ENCODE data around the gene NCF4.
A peak's percentile ranks its signal among the peaks of the same experiment; 100 is the strongest.

Gene NCF4

DNA sequence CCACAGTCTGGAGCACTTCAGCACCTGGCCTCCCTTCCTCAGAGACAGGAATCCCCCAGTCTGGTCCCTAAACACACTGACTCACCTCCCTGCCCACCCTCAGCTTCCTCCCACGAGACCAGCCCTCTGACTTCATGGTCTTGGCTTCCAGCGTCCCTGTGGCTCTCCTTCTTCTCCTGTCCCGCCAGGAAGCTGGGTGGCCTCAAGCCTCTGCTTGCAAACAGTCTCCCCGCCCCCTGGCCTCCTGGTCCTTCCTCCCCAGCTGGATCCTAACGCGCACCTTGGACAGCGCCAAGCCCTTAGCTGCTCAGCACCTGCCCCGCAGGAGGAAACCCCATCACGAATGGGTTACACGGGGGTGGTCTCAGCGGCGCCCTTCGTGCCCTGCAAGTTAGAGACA, 4.5 kb downstream of the NCF4 start:
- DNase-seq, result no peak

- no peak for DNase-seq
These were observed 6.9 kb downstream of the NCF4 start for GRCh38 chr22:36867695-36868094.

- DNase-seq, result no peak
These were observed 7.9 kb downstream of the NCF4 start for GRCh38 chr22:36868546-36869181.

DNA sequence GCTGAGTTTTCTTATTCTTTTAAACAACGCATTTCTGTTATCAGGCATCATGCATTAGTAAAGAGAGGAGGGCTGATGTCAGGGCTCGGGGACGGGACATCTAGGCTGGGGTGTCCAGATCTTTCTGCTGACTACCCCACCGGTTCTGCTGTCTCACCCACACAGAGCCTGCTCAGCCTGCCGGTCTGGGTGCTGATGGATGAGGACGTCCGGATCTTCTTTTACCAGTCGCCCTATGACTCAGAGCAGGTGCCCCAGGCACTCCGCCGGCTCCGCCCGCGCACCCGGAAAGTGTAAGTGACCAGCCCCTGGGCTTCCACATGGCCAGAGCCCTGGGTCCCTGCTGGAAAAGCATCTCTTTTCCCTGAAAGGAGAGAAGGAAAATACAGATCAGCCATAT, 9.4 kb downstream of the NCF4 start:
- DNase-seq, result no peak

- DNase-seq, result no peak
These were observed 10.9 kb downstream of the NCF4 start for GRCh38 chr22:36871669-36872081.

- no peak for DNase-seq
These were observed 11.3 kb downstream of the NCF4 start for GRCh38 chr22:36872084-36872483.

GRCh38 chr22:36872866-36873498, 12.2 kb downstream of the NCF4 start:
- no peak for DNase-seq

GRCh38 chr22:36873614-36874308, 13.0 kb downstream of the NCF4 start:
- DNase-seq, result peak; percentile 56

DNA sequence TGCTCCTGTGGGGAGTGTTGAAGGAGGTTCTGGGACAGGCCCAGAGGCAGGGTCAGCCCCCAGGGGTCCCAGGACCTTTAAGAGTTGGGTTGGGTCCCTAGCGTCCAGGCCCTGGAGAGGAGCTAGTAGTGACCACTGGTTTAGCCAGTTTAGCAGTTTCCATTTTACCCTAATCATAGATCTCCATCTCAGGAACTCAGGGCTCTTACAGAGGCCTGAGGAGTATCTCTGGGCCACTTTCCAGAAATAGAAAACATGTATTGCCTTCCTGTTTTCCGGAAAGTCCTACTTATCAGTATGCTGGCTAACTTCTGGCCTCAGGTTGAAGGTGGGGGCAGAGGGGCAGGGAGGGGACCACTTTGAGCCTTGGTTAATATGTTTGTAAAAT, 13.5 kb downstream of the NCF4 start:
- no peak for DNase-seq

GRCh38 chr22:36874736-36875135, 13.9 kb downstream of the NCF4 start:
- no peak for DNase-seq

DNA sequence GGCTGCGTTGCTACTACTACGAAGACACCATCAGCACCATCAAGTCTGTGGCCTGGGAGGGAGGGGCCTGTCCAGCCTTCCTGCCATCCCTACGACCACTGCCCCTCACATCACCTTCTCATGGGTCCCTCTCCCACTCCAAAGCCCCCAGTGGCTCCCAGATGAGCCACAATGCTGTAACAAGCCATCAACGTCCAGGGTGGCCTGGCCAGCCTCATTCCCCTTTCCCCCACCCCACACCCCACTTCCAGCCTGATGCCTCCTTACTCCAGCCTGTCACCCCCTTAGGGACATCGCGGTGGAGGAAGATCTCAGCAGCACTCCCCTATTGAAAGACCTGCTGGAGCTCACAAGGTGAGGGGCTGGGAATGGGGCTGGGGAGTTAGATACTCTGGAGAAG, 14.9 kb downstream of the NCF4 start:
- no peak for DNase-seq

DNA sequence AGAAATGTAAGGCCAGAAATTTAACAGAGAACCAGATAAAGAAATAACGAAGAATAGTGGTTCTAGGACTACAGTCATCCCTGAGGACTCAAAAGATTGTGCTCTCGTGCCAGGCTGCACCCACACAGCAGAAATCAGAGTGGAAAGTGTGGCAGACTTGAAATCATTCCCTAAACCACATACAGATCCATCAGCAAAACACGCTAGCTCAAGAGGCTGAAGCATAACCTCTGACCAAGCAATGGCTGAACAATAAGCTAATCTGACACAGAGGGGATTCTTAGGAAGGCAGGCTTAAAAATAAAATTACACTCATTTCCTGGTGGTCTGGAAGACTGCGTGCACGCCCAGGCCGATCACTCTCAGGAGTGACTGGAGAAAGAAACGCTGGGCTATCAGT, 19.0 kb downstream of the NCF4 start:
- DNase-seq, result no peak

DNA sequence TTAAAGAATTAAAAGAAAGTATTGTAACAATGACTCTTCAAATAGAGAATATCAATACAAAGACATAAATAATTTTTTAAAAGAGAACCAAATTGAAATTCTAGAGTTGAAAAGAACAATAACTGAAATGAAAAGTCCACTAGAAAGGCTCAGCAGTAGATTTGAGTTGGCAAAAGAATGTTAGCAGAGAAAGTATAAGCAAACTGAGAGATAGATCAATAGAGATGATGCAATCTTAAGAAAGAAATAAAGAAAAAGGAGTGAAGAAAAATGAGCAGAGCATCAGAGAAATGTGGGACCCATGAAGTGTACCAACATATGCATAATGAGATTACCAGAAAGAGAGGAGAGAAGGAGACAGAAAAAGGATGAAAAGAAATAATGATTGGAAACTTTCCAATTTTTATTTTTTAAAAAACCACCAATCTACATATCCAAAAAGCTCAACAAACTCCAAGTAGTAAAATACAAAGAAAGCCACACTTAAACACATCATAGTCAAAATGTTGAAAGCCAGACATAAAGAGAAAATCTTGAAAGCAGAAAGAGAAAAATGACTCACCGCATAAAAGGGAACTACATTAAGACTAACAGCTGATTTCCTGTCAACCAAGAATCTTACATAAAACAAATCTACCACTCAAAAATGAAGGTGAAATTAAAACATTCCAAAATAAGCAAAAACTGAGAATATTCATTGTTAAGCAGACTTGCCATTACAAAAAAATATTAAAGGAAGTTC, 20.9 kb downstream of the NCF4 start:
- DNase-seq, result no peak

- no peak for DNase-seq
These were observed 23.7 kb downstream of the NCF4 start for GRCh38 chr22:36884349-36885158.

DNA sequence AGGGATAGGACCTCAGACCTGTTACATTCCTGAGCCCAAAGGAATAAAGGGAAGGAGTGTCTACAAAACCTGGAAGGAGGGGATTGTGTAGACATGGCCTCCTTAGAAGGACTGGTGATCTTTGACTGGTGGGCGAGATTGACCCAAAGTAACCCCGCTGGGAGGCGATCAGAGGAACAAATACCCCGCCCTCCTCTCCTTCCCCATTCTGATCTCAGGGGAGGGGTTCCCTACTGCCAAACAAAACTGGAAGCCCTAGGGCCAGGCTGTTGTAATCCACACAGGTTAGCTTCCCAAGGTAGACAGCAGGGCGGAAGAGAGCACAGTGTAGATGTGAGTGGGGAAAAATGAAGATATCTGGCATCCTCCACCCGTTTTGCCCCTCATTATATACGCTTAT, 24.7 kb downstream of the NCF4 start:
- DNase-seq, result no peak

DNA sequence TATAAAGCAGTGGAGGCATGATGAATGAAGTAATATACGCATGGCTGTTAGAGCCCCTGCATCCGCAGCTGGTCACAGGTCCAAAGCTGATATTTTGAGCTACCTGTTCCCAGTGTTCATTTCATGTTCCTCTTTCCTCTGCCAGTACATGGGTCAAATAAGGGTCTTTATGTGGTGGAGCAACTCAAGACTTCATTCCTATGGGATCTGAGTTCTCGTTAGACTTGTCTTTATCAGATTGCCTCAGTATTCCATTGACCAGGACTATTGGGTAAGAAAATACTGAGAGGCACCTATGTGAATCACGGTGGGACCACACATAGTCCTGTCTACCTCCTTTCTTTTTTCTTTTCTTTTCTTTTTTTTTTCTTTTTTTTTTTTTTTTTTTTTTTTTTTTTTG, 25.2 kb downstream of the NCF4 start:
- no peak for DNase-seq

DNA sequence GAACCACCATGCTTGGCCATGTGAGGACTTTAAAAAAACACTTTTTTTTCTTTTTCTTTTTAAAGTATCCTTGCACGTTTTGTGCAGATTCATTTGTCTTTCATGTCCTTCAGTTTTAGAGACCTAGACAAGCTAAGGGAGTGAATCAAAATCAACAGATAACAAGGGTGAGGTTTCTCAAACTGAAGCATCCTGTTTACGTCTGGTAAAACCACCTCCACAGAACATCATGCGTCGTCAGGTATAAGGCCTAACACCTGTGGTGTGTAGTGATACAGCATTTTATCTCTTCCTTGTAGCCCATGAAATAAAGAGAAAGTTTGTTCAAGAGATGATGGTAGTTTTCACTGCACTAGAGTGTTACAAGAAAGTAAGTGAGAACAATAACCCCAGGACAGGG, 26.4 kb downstream of the NCF4 start:
- no peak for DNase-seq

- no peak for DNase-seq
These were observed 30.8 kb downstream of the NCF4 start for GRCh38 chr22:36891646-36892045.

GRCh38 chr22:36892292-36892691, 31.5 kb downstream of the NCF4 start:
- no peak for DNase-seq

DNA sequence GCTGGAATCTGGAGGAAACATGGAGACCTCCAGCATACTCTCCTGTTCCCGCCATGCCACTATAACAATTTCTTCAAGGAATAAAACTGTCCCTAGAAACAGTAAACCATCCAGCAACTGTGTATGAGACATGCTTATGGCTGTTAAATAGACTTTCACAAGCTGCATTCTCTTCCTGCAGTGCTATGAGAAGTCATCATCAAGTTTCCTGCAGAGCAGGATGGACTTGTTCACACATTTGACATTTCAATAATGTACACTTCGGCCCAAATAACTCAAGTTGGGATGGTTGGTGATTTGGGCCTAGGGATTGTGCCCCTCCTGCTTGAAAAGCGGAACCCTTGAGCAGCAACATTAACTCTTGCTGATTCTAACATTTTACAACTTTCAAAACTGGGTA, 32.5 kb downstream of the NCF4 start:
- DNase-seq, result no peak

GRCh38 chr22:36894266-36894665, 33.5 kb downstream of the NCF4 start:
- no peak for DNase-seq

DNA sequence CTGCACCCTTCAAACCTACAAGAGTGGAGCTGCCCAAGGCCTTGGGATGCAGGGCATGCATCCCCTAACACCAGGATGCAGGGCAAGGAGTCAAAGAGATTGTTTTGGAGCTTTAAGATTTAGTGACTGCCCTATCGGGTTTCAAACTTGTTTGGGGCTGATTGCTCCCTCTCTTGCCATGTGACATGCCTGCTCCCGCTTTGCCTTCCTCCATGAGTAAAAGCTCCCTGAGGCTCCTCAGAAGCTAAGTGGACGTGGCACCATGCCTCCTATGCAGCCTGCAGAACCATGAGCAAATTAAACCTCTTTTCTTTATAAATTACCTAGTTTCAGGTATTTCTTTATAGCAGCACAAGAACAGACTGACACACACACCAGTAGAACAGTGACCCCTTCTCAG, 36.8 kb downstream of the NCF4 start:
- no peak for DNase-seq

- DNase-seq, result no peak
These were observed 37.9 kb downstream of the NCF4 start for GRCh38 chr22:36898690-36899089.
